Colon (tissue), 2 donors: ENCODE measurements around the gene CAMK2D.

Experiments
- FAIRE-seq: peaks from 2 replicates; lab custom pipeline; 2012; peaks lifted over from hg19 to GRCh38; lab: Jason Lieb, UNC
- donor health status: control.
- donor health status: control.

Gene CAMK2D

DNA sequence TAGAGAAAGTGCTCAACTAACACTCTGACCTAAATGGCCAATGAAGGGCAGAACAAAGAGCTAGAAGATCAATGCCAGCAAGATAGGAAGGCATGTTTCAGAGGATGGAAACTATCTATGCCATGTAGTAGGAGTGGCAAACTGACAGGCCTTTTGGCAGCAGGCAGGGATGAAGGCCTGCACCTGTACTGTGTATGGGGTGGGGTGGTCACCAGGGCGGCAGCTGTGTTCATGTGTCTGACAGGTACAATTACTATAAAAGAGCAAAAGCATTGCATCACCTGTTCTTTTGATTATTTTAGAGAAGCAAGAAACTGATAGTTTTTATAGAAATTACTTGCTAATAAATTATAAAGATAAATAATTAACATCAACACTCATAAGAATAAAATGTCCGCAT lies 239.1 kb downstream of the CAMK2D start:
- FAIRE-seq = no peak

GRCh38 chr4:113513382-113513781 lies 248.2 kb downstream of the CAMK2D start:
- FAIRE-seq = no peak

DNA sequence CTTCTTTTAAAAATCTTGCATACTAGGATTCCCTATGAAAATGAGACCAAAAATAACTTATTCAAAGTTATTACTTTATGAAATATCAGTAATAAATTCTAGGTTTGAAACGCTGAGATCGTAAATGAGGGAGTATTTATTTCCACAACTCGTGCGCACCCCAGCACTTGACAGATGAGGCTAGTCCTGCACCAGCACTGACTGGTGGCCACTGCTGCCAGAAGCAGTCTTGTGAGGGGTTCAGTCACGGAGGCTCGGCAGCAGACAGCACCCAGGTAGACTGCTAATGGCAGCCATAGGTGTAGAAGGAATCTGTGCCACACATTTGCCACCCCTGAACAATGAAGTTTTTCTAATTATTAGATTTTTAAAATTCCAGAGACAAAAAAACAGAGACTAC lies 248.7 kb downstream of the CAMK2D start:
- no peak for FAIRE-seq

GRCh38 chr4:113511944-113512343 lies 249.6 kb downstream of the CAMK2D start:
- no peak for FAIRE-seq

DNA sequence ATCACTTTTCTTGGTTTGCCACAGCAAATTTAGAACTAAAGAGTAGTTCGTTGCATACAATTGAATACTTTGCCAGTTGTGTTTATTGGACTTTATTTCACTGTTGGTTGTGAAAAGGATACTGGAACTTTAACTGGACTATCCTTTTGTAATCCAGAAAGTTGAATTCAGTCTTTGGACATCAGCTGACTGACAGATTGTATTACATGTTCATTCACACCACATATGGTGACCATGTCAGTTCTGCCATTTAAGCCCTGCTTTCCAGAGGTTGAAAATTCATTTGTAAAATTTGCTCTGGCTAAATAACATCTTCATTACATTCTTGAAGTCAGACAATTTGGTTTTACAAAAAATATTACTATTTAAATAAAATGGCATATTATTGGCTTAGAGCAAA lies 251.7 kb downstream of the CAMK2D start:
- FAIRE-seq = no peak

DNA sequence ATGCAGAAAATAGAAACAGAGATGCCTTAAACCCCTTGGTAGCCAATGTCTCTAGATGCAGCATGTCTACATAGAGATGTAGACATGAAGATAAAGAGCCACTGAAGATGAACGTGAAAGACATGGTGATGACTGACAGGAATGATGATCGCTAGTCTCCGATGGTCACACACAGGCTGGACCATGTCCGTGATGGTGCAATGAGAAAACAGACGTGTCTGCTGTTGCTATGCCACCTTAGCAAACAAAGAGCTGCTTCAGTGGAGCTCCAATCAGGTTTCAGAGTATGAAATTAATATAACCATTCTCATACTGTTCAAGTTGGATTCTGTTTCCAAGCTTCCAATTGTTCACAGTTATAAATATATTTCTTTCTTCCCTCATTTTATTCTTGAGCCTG lies 256.5 kb downstream of the CAMK2D start:
- no peak for FAIRE-seq

DNA sequence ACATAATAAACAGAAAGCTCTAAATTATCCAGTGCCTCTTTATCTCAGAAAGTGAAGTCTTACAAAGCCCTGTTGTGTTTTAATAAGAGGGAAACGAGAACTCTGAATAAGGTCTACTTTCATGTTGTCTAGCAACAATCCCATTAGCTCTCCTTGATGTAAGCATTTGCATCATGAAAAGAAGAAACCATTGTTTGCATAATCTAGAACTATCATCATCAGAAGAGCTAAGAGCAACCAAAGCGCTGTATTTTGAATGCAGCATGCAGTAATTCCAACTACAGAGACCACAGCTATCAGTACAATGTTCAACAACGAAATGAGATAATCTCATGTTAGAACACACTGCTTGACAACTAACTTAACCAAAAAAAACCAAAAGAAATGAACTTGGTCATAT lies 257.1 kb downstream of the CAMK2D start:
- no peak for FAIRE-seq

DNA sequence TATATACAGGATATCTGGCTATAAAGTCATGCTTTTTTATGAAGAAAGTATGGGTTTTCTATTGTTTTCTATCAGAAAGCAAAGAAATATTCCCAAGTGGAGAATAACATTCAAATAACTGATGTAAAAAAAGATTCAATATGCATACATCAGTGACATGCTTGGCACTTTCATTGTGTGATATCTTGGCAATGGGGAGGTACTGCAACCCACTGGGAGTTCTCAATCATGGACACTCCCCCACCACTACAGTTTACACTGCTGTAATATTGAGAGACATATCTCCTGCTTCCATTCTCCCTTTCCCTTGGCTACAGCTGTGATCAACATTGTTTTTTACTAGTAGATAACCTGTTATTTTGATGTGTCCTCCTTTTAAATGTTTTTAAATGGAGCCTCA lies 257.8 kb downstream of the CAMK2D start:
- no peak for FAIRE-seq

DNA sequence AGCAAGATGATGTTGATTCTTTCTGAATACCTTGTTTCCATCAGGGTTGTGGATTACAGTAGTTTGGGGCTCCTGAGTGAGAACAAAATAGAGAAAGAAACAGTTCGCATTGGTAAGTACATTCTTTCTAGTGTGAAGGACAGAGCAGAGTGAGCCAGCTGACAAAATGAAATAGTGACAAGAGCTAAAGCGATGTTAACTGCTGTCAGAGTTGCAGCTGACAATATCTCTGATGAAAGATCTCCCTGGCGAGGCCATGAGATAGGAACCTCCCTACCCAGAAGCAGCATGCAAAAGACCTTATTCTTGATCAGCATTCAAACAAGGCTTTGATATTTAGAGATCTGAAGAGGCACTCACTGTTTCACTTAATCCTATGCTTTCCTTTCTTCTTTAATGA lies 258.6 kb downstream of the CAMK2D start:
- no peak for FAIRE-seq

DNA sequence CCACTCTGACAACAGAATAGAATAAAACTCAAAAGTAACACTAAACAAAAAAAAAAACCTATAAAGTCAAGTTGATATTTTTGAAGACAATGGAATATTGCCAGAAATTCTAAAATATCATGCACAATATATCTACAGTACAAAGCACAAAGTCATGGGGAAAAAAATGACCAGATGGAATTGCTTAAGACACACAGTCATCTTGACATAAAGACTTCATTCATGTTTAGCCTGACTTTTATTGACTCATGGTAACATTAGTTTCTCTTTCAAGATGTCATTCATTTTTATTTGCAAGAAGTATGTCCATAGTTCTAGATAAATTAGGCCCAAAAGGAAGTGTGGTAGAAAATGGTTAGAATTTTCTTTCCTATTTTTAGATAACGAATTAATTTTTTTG lies 259.1 kb downstream of the CAMK2D start:
- FAIRE-seq = no peak

GRCh38 chr4:113500424-113500823 lies 261.1 kb downstream of the CAMK2D start:
- no peak for FAIRE-seq

DNA sequence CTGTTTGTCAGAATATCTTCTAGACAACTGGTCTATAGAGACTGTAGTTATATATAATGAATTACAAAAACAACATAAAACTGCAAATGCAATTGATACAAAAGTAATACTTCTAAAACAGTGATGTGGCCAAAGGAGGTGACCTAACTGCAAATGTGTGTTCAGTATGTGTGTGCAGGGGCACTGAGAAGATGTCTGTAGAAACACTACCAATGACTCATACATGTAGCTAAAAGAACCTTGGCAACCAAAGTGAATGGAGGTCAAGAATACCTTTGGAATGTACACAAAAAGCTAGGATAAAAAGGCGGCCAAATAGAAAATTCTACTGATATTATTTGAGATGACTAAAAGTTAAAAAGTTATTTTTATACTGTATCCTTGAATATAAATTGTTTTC lies 261.8 kb downstream of the CAMK2D start:
- no peak for FAIRE-seq

DNA sequence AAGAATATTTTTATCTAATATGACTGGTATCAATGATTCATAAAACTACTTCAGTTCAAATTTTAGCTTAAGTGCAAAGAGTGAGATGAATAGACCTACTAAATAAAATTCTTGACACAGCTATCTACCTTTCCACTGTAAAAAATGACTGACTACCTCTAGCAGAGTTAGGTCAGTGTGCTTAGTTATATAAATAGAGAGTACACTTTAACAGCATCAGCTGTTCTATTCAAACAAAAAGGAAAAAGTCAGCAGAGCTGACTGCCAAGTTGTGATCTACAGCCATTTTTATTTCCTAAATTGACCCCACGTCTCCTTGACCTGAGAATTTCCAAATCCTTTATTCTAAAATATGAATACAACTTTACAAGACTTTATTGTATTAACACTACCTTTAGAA lies 262.4 kb downstream of the CAMK2D start:
- FAIRE-seq = no peak

- no peak for FAIRE-seq
These were observed 264.2 kb downstream of the CAMK2D start for GRCh38 chr4:113497154-113497884.

DNA sequence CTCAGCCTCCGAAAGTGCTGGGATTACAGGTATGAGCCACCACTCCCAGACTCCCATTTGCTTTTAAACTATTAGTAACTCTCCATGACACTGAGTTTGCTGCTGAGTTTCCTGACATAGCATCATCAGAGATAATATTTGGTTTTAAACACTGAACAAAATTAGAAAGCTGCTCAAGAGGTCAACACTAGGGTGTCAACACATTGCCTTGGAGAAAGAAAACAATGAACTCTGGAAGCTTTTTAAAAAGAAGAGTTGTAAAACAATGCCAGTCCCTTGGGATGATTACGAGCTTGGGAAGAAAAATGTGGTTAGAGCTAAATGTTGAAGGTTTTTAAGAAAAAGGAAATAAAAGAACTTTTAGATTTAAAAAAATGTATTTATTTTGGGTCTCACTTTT lies 264.8 kb downstream of the CAMK2D start:
- FAIRE-seq = no peak

DNA sequence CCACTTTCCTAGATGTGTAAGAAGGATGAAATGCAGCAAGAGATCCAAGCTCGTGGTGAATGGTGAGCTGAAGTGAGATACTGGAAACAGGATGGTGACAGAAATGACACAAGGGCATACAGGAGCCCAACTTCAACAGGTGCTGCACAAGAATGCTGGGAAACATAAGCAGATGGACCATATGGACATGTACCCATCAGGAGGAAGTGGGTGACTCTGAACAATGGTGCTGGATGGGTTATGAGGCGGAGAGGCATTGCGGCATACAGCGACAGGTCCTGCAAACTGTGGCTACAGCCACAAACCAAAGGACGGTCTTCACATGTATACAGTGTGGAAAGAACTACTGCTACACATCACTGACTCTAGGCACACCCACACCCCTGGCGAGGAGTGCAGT lies 265.7 kb downstream of the CAMK2D start:
- no peak for FAIRE-seq

GRCh38 chr4:113483131-113483530 lies 278.4 kb downstream of the CAMK2D start:
- FAIRE-seq = no peak

- FAIRE-seq = no peak
These were observed 279.2 kb downstream of the CAMK2D start for GRCh38 chr4:113482325-113482724.

GRCh38 chr4:113481820-113482219 lies 279.7 kb downstream of the CAMK2D start:
- no peak for FAIRE-seq

DNA sequence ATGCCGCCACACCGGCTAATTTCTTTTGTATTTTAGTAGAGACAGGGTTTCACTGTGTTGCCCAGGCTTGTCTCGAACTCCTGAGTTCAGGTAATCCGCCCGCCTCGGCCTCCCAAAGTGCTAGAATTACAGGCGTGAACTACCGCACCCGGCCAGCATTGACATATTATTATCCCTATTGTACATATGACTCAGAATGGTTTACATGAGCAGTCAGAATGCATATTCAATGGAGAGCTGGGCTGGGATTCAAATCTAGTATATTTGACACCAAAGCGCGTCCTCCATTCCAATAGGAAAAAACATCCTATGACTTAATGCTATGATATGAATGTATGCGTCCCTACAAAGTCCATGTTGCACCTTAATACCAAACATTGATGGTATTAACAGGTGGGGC lies 281.4 kb downstream of the CAMK2D start:
- FAIRE-seq = no peak

- no peak for FAIRE-seq
These were observed 283.5 kb downstream of the CAMK2D start for GRCh38 chr4:113478032-113478431.

- no peak for FAIRE-seq
These were observed 284.7 kb downstream of the CAMK2D start for GRCh38 chr4:113476800-113477199.

GRCh38 chr4:113474017-113474416 lies 287.5 kb downstream of the CAMK2D start:
- no peak for FAIRE-seq

GRCh38 chr4:113472864-113473263 lies 288.7 kb downstream of the CAMK2D start:
- no peak for FAIRE-seq
